Stimulated activated CD4-positive, alpha-beta T cell treated with anti-CD3 and anti-CD28 coated beads, Interleukin-2, amount 100 ng/mL, for 4 hours (primary cell): Measurements from ENCODE around the gene NSF.

Source experiments
- DNase-seq: peaks from one replicate; pipeline ENCODE4 v3.0.0-alpha.2; 2020; ENCODE audit warnings: low read depth

NSF gene

GRCh38 chr17:46717999-46718398 lies 127.5 kb downstream of the NSF start:
- no peak for DNase-seq

DNA sequence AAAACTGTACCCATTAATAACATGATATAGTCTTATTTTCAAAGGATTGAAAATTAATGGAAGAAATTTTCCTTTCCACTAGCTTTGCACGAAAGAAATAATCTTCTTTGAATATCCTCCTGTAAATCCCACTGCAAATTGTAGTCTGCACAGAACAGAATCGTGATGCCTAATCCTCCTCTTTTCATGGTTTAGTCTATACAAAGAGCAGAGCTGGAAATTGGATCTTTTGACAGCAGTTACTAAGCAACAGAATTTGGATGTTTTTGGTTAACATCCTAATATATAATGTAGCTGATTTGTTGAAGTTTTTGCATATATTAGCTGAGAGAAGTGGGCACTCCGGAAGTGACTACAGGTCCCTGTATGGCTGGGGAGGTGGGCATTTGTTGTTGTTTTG lies 129.4 kb downstream of the NSF start:
- DNase-seq, result no peak

DNA sequence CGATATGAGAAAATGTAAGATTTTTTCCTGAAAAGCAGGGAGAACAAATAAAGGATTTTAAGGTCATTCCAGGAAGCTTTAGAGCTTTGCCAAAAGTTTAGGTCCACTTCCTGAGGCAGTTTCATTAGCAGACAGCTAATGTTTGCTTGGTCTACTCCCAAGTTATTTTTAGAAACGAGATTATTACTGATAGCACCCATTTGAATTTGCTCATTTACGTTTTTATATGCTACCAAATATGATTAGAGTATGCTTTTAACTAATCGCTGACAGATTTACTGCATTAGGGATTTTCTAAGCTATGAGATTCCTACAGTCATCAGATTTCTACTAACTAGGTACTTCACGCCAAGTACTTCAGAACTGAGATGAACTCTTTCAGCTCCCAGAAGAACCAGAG lies 129.9 kb downstream of the NSF start:
- no peak for DNase-seq

DNA sequence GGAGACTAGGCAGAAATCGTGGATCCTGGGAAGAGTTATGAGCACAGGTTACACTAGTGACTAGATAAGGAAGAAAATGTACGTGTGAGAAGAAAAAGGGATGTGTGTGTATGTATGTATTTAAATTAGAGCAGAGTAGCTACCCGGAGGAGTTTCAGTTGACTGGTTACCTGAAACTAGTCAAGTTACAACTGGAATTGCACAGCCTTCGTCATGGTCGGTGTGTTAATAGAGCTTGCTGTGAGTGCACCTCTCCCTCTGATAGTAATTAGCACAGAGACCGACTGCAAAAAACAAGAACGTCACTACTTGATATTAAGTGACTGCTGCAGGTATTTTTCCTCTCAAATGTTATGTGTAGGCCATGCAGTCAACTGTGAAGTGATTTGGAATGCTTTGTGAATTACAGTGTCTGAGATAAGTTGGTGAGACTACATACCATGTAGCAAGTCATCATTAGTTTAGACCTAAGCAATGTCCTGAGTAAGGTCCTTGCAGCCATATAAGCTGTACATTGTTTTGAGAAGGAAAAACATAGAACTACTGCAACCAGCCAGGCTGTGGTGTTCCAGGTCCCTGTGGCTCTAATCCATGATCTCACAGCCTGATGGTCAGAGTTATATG lies 132.3 kb downstream of the NSF start:
- DNase-seq, result no peak

DNA sequence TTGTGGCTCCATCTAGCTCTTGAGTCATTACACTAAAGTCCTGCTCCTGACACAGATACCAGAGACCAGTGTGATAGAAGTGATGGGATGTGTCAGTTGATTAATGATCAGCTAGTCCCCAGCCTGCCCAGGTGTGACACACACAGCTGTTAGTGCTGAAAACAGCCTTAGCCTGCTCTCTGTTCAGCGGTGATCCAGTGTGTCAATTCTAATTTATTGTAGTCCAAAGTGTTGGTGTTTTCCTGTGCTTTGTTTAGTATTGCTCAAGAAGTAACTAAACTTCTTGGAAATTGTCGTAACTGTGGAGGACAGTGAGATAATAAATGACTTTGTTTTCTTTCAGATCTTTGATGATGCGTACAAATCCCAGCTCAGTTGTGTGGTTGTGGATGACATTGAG lies 135.7 kb downstream of the NSF start:
- DNase-seq, result no peak

DNA sequence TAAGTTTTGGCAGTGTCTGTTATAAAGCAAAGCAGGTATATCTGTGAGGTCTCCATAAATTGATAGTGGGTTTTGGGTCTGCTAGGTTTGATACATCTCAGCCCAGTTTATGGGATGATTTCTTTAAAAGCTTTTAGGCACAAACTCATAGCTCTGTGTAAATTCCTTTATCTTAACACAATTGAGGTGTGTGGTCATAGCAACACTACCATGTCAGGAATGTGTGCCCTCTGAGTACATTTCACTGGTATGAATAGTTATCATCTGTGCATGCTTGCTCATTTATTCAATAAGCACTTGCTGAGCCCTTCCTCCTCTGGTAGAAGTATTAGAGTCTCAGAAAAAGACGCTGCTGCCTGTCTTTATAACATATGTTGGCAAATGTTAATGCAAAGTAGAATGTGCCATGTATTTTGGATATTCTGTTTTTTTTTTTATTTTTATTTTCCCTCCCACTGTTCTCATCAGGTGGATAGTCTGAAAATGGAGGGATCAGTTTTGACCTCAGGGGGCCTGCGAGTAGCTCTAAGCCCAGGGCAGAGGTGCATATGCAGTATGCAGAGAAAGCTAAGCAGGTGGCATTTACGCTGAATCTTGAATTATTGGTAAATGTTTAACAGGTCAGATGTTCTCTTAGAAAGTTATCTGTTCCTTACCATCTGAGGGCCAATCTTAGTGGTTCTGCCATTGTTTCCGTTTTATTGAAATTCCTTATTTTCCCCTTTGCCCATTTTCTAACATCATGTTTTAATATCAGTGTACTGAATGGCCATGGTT lies 137.3 kb downstream of the NSF start:
- no peak for DNase-seq

GRCh38 chr17:46730026-46730425 lies 139.6 kb downstream of the NSF start:
- DNase-seq, result no peak

DNA sequence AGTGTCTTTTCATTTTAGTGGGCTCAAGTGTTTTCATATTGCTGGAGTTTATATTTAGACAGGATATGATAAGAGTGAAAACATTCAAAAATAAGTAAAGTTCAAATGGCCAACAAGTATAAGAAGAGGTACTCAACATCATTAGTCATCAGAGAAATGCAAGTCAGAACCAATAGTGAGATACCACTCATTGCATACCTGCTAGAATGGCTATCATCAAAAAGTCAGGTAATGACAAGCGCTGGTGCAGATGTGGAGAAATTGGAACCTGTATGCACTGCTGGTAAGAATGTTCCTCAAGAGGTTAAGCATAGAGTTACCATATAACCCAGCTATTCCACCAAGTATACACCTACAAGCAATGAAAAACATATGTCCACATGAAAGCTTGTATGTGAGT lies 140.2 kb downstream of the NSF start:
- no peak for DNase-seq

DNA sequence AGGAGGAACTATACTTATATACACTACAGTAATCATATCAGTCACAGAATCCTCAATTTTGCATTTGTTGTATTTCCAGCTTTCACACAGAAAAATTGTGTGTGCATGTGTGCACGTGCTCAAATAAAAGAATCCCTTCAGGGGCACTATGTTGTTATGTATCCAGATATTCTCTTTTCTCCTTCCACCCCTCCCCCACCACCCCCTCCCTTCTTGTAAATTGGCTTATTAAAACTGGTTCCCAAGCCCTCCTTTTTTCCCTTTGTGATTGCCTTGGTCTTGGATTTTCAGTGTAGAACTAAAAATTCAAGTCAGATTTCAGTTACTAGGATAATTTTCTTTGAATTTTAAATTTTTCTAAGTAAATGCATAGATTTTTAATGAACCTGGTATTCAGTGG lies 141.7 kb downstream of the NSF start:
- no peak for DNase-seq

- no peak for DNase-seq
These were observed 142.4 kb downstream of the NSF start for GRCh38 chr17:46732754-46733398.

GRCh38 chr17:46733837-46734475 lies 143.5 kb downstream of the NSF start:
- no peak for DNase-seq

GRCh38 chr17:46736100-46736499 lies 145.6 kb downstream of the NSF start:
- DNase-seq, result no peak

- DNase-seq, result no peak
These were observed 146.9 kb downstream of the NSF start for GRCh38 chr17:46737326-46737725.

DNA sequence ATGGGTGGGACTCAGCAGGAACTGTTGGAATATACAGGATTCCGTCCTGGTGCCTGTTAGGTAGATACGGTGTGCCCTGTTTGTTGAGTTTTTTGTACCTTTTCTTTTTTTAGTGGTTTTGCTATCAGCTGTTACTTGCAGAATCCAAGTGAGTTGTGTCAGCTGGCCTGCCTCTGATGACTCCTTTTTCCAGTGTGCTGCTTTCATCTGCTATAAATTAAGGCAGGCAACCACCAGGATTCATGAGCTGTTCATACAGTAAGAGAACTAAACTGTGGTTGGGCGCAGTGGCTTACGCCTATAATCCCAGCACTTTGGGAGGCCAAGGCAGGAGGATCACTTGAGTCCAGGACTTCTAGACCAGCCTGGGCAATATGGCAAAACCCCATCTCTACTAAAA lies 148.1 kb downstream of the NSF start:
- no peak for DNase-seq

DNA sequence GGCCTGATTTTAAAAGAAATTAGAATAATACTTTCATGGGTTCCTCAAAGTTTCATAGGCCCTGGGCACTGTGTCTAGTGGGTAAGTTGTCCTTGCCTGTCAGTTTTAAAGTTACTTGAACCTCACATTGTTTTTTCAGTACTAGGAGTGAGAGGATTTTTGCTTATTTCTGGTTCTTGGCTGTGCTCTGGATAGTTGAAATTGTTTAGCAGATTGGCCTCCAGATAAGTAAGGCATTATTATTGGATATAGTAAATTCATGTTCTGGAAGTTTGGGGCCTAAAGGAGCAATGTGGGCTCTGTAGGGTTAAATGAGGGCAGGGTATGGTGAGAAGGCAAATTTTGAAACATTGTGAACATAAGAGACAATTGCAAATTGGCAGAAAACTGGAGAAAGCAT lies 149.5 kb downstream of the NSF start:
- no peak for DNase-seq

GRCh38 chr17:46741122-46741730 lies 150.8 kb downstream of the NSF start:
- no peak for DNase-seq

GRCh38 chr17:46742565-46743270 lies 152.2 kb downstream of the NSF start:
- no peak for DNase-seq

DNA sequence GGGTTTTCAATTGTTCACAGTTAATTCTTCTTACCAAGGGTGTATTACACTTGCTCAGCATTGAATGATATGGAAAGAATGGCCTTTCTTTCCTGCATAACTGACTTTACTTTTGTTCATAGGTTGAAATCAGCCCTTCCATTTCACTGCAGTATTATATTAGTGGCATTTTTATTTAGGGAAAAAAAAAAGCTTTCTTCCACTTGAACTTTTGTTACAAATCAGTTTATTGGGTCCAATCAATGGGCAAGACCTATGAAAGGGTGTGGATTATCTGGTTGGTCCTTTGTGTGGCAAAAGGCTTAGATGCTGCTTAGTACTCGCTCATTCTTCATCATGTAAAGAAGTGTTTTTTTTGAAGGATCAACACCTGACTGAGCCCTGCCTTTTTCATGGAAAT lies 154.0 kb downstream of the NSF start:
- DNase-seq, result no peak

DNA sequence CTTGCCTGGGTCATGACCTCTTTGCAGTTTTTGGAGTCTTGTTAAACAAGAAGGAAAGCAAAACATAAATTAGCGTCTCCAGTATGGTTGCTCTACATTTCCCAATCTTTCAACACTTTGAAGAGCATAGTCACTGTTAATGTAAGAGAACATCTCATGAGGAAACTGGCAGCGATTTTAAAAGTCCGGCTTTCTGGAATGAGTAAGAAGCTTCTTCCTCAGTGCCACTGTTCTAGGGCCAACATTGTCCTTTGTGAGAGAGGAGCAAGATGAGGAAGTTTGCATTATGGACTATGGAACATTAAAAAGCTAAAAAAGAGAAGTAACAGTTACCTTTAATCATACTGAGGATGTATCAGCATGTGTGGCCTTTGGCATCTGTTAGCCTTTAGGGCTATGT lies 154.9 kb downstream of the NSF start:
- no peak for DNase-seq

DNA sequence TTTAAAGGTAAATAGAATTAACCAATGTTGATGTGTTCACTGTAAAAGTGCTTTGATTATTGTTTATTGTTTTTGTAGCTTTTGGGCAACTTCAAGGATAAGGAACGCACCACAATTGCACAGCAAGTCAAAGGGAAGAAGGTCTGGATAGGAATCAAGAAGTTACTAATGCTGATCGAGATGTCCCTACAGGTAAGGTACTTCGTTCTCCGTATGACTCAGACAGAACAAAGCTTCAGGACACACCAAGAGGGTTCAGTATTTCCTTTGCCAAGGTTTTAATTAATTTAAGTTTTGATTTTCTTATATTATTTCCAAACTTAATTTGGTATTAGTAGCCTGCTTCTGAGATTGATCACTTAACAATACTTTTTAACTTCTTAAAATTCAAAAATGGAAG lies 161.0 kb downstream of the NSF start:
- no peak for DNase-seq

DNA sequence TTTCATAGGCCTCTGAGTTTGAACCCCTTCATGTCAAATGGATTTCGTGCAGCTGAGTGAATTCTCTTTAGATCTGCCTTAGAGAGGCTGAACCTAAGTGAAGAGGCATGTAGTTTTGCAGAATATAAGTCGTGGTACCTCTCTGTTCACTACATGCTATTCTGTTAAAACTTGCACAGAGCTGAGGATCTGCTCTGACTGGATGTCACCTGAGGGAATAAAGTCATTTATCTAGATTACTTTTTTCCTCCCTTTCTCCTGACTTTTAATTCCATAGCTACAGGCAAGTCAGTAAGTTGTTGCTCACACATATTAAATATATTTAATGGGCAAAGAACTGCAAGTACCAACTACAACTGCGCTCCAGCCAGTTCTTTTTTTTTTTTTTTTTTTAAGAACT lies 163.3 kb downstream of the NSF start:
- no peak for DNase-seq
